ENCODE measurements around the gene GAPDHS. TPM values are rescaled to one million over a fixed set of nuclear protein-coding genes. Genes with fewer than 3 reads are reported as not detected.

The GAPDHS gene
- total RNA-seq, 3 donors from 2014 or later (not counting 1 experiment from before 2014, with no cell fraction given), result not detected

- H3K27me3 Mint-ChIP-seq (ENCODE audit: low read depth in 2 of 2), result peaks cover 15 to 19% of the 10 kb centered on the region in 2 donors
- intact Hi-C loops (cut with micrococcal nuclease), result no loop called here
- no peak overlapping the region for H3K27ac Mint-ChIP-seq
- no peaks in the 10 kb centered on the region for H3K27me3 ChIP-seq (ENCODE audit: control insufficient read depth, insufficient read depth, low read length)
- 82% methylated on average over 10 of the region's 10 CpGs for WGBS (ENCODE audit: insufficient coverage)
- H3K27ac ChIP-seq (ENCODE audit: low read length), result no peak overlapping the region
- no peaks in the 10 kb centered on the region for H3K4me1 Mint-ChIP-seq
- no peaks in the 10 kb centered on the region for H3K36me3 ChIP-seq (ENCODE audit: control insufficient read depth, insufficient read depth, low read length)
- H3K4me1 ChIP-seq (ENCODE audit: control insufficient read depth, insufficient read depth, low read length), result no peaks in the 10 kb centered on the region
- H3K9me3 ChIP-seq (ENCODE audit: control insufficient read depth, insufficient read depth, low read length), result no peaks in the 10 kb centered on the region
- H3K4me3 Mint-ChIP-seq, result no peak overlapping the region
- TF ChIP-seq CTCF (IDR thresholded peaks at IDR 0.05), result no peak
- DNase-seq (no peak), ATAC-seq (no peak)
- no peaks in the 10 kb centered on the region for H3K36me3 Mint-ChIP-seq
- no peak overlapping the region for H3K4me3 ChIP-seq (ENCODE audit: low read length)
- no peaks in the 10 kb centered on the region for H3K9me3 Mint-ChIP-seq
Measured at GRCh38 chr19:35487656-35488182, 45.5 kb upstream of the GAPDHS start.

DNA sequence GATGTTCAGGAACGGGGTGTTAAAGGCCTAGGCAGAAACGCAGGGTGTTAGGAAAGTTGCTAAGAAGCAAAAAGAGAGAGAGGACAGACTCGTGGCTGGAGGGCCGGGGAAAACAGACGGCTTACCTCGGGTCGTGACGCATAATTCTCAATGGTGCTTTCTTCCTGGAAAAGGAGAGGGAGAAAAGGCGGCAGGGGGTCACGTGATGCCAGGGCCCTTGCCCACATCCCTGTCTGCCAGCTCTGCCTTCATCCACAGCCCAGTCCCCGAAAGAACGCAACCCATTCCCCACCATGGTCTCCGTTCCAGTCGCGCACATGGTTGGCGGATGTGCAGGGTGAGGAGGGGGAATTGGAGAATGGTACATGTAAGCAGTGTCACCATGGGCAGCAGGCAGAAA, 44.6 kb upstream of the GAPDHS start:
- no peaks in the 10 kb centered on the region for H3K36me3 Mint-ChIP-seq
- H3K27ac Mint-ChIP-seq, result no peak overlapping the region
- peaks cover 15 to 21% of the 10 kb centered on the region in 2 donors for H3K27me3 Mint-ChIP-seq (ENCODE audit: low read depth in 2 of 2)
- no peak for TF ChIP-seq CTCF (IDR thresholded peaks at IDR 0.05)
- H3K9me3 ChIP-seq (ENCODE audit: control insufficient read depth, insufficient read depth, low read length), result no peaks in the 10 kb centered on the region
- ATAC-seq, result no peak
- no peaks in the 10 kb centered on the region for H3K4me1 ChIP-seq (ENCODE audit: control insufficient read depth, insufficient read depth, low read length)
- no peaks in the 10 kb centered on the region for H3K4me1 Mint-ChIP-seq
- H3K27me3 ChIP-seq (ENCODE audit: control insufficient read depth, insufficient read depth, low read length), result no peaks in the 10 kb centered on the region
- H3K4me3 Mint-ChIP-seq, result no peak overlapping the region
- H3K9me3 Mint-ChIP-seq, result no peaks in the 10 kb centered on the region
- intact Hi-C loops (cut with micrococcal nuclease), result no loop called here
- H3K36me3 ChIP-seq (ENCODE audit: control insufficient read depth, insufficient read depth, low read length), result no peaks in the 10 kb centered on the region
- no peak overlapping the region for H3K4me3 ChIP-seq (ENCODE audit: low read length)
- no peak overlapping the region for H3K27ac ChIP-seq (ENCODE audit: low read length)
- DNase-seq, result no peak
- WGBS (ENCODE audit: insufficient coverage), result 93% methylated on average over 15 of the region's 16 CpGs

GRCh38 chr19:35490364-35490763, 42.9 kb upstream of the GAPDHS start, which contains the start of gene KRTDAP:
Gene KRTDAP, minus strand, starts transcription at chr19:35490464. Its CDS starts 22 bp downstream, at chr19:35490442.
- ATAC-seq (no peak), DNase-seq (no peak)
- Mint-ChIP-seq H3K36me3 (no peaks in the 10 kb centered on the region), H3K27me3 (ENCODE audit: low read depth in 2 of 2) (peaks cover 15 to 22% of the 10 kb centered on the region in 2 donors), H3K27ac (no peak within 1 kb of the TSS), H3K9me3 (no peaks in the 10 kb centered on the region), H3K4me3 (no peak within 1 kb of the TSS), H3K4me1 (peaks cover 0 to 7% of the 10 kb centered on the region in 2 donors)
- Histone ChIP-seq H3K4me3 (ENCODE audit: low read length) (no peak within 1 kb of the TSS), H3K9me3 (ENCODE audit: control insufficient read depth, insufficient read depth, low read length) (no peaks in the 10 kb centered on the region), H3K27me3 (ENCODE audit: control insufficient read depth, insufficient read depth, low read length) (no peaks in the 10 kb centered on the region), H3K36me3 (ENCODE audit: control insufficient read depth, insufficient read depth, low read length) (no peaks in the 10 kb centered on the region), H3K4me1 (ENCODE audit: control insufficient read depth, insufficient read depth, low read length) (peaks cover 6% of the 10 kb centered on the region), H3K27ac (ENCODE audit: low read length) (no peak within 1 kb of the TSS)
- no peak for TF ChIP-seq CTCF (IDR thresholded peaks at IDR 0.05)
- WGBS (ENCODE audit: insufficient coverage), result 74% methylated on average over 9 of the region's 9 CpGs
- intact Hi-C loops (cut with micrococcal nuclease), result no loop called here

DNA sequence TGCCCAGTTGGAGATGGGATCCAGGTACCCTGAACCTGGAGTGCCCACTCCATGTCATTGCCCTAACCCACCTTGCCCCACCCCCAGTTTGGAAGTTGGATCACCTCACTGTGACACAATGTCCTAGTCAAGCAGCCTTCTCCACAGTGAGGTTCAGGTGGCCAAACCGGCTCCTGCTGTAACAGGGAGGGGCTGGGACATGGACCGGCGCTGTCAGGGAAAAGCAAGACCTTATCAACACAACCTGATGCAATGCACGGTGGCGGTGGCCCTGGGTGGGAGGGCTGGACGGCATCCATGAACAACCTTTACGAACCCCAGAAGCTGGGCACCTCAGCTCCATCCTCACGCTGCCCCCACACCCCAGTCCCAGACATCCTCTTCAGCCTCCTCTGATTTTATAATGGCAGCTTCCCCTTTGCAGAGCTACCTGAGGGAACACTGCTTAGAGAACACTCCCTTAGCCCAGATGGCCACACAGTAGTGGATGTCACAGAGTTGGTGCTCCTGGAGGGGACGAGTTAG, 41.4 kb upstream of the GAPDHS start:
- H3K27ac Mint-ChIP-seq, result no peak overlapping the region
- H3K36me3 ChIP-seq (ENCODE audit: control insufficient read depth, insufficient read depth, low read length), result no peaks in the 10 kb centered on the region
- no peak overlapping the region for H3K4me3 ChIP-seq (ENCODE audit: low read length)
- intact Hi-C loops (cut with micrococcal nuclease), result no loop called here
- H3K9me3 Mint-ChIP-seq, result no peaks in the 10 kb centered on the region
- peaks cover 0 to 10% of the 10 kb centered on the region in 2 donors for H3K4me1 Mint-ChIP-seq
- DNase-seq (no peak), ATAC-seq (no peak)
- no peaks in the 10 kb centered on the region for H3K9me3 ChIP-seq (ENCODE audit: control insufficient read depth, insufficient read depth, low read length)
- no peaks in the 10 kb centered on the region for H3K36me3 Mint-ChIP-seq
- TF ChIP-seq CTCF (IDR thresholded peaks at IDR 0.05), result no peak
- WGBS (ENCODE audit: insufficient coverage), result 84% methylated on average over 9 of the region's 9 CpGs
- H3K27ac ChIP-seq (ENCODE audit: low read length), result no peak overlapping the region
- H3K27me3 ChIP-seq (ENCODE audit: control insufficient read depth, insufficient read depth, low read length), result no peaks in the 10 kb centered on the region
- no peak overlapping the region for H3K4me3 Mint-ChIP-seq
- peaks cover 8% of the 10 kb centered on the region for H3K4me1 ChIP-seq (ENCODE audit: control insufficient read depth, insufficient read depth, low read length)
- H3K27me3 Mint-ChIP-seq (ENCODE audit: low read depth in 2 of 2), result peaks cover 1 to 19% of the 10 kb centered on the region in 2 donors
